Measurements from ENCODE around the gene DNAJC10. TPM values are rescaled to one million over a fixed set of nuclear protein-coding genes. Genes with fewer than 3 reads are reported as not detected.
A peak's percentile ranks its signal among the peaks of the same experiment; 100 is the strongest.

Gene DNAJC10
- total and polyA plus RNA-seq, 8 donors: 115 to 163 (median 130) TPM

- TF ChIP-seq CTCF (IDR thresholded peaks at IDR 0.05): no peak
- no peak overlapping the region for H3K27ac ChIP-seq
- no peak for DNase-seq
- intact Hi-C loops (cut with DNase I): no loop called here
- ATAC-seq: no peak
- H3K4me3 ChIP-seq: no peak overlapping the region
- no peaks in the 10 kb centered on the region for H3K36me3 ChIP-seq
- no peaks in the 10 kb centered on the region for H3K9me3 ChIP-seq
- no peaks in the 10 kb centered on the region for H3K4me1 ChIP-seq
- no peaks in the 10 kb centered on the region for H3K27me3 ChIP-seq
Observed at GRCh38 chr2:182818501-182818900, 102.4 kb downstream of the DNAJC10 start.

GRCh38 chr2:182818925-182819324 lies 102.9 kb downstream of the DNAJC10 start:
- no peak for TF ChIP-seq CTCF (IDR thresholded peaks at IDR 0.05)
- no peak overlapping the region for H3K27ac ChIP-seq
- H3K36me3 ChIP-seq: no peaks in the 10 kb centered on the region
- H3K4me1 ChIP-seq: no peaks in the 10 kb centered on the region
- H3K4me3 ChIP-seq: no peak overlapping the region
- intact Hi-C loops (cut with DNase I): no loop called here
- DNase-seq: peak in 1 of 4 donors; percentile 7
- H3K27me3 ChIP-seq: no peaks in the 10 kb centered on the region
- H3K9me3 ChIP-seq: no peaks in the 10 kb centered on the region
- ATAC-seq: no peak

GRCh38 chr2:182819412-182819811 lies 103.4 kb downstream of the DNAJC10 start:
- intact Hi-C loops (cut with DNase I): no loop called here
- no peak overlapping the region for H3K27ac ChIP-seq
- TF ChIP-seq CTCF (IDR thresholded peaks at IDR 0.05): no peak

GRCh38 chr2:182821182-182821581 lies 105.1 kb downstream of the DNAJC10 start:
- no peaks in the 10 kb centered on the region for H3K36me3 ChIP-seq
- no peak overlapping the region for H3K27ac ChIP-seq
- no peaks in the 10 kb centered on the region for H3K4me1 ChIP-seq
- no peak for TF ChIP-seq CTCF (IDR thresholded peaks at IDR 0.05)
- ATAC-seq (no peak), DNase-seq (no peak)
- no peaks in the 10 kb centered on the region for H3K9me3 ChIP-seq
- intact Hi-C loops (cut with DNase I): no loop called here
- no peak overlapping the region for H3K4me3 ChIP-seq
- H3K27me3 ChIP-seq: no peaks in the 10 kb centered on the region

More at GRCh38 chr2:182819412-182819811, 103.4 kb downstream of the DNAJC10 start:
- Histone ChIP-seq H3K4me3 (no peak overlapping the region), H3K27me3 (no peaks in the 10 kb centered on the region), H3K4me1 (no peaks in the 10 kb centered on the region), H3K36me3 (no peaks in the 10 kb centered on the region), H3K9me3 (no peaks in the 10 kb centered on the region)
- ATAC-seq (no peak), DNase-seq (no peak)

GRCh38 chr2:182822733-182823132 lies 106.7 kb downstream of the DNAJC10 start:
- ATAC-seq: no peak
- H3K27me3 ChIP-seq: no peaks in the 10 kb centered on the region
- intact Hi-C loops (cut with DNase I): no loop called here
- no peaks in the 10 kb centered on the region for H3K4me1 ChIP-seq
- H3K4me3 ChIP-seq: no peak overlapping the region
- H3K27ac ChIP-seq: no peak overlapping the region
- no peaks in the 10 kb centered on the region for H3K36me3 ChIP-seq
- H3K9me3 ChIP-seq: no peaks in the 10 kb centered on the region
- no peak for TF ChIP-seq CTCF (IDR thresholded peaks at IDR 0.05)
- DNase-seq: no peak
